GM12892 (cell line): ENCODE measurements around the gene GNG13.

ENCODE experiments used
- POLR2A ChIP-seq: IDR thresholded peaks from 2 replicates; pipeline ENCODE4 v1.6.1; 2011; ENCODE audit warnings: low read depth, low read length, control low read depth
- POLR2AphosphoS5 ChIP-seq: IDR thresholded peaks from 2 replicates; pipeline ENCODE4 v1.6.1; 2011; ENCODE audit warnings: low read depth, low read length, control low read depth

DNA sequence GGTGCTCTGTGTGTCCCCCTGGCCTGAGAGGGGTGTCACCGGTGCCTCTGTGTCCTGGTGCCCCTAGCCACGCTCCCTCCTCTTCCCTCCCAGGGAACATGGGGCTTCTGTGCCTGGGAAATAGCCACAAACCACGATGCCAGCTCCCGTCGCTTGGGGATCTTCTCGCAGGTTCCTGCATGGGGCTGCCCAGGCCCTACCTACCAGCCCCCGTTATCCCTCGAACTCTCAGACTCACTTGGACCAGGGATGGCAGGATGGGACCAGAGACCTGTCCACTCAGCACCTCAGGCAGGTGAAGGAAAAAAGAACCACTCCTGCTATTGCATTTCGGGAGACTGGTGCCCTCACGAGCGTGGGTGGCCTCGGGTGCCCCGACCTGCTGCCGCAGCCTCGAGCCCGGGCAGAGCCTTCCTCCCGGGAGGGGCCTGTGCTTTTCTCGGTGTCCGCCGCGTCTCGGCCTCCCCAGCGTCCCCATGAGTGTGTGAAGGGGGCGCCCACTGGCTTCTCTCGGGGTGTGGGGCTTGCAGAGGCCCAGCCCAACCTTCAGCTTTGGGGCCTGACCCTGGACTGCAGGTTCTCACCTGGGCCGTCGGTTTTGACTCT, 41.0 kb upstream of the GNG13 start:
- no peak for TF ChIP-seq POLR2AphosphoS5
- no peak for TF ChIP-seq POLR2A
